Nephron (organoid): Measurements from ENCODE around the gene THSD4.

Experiments used
- H3K27ac Mint-ChIP-seq, 3 experiments: 2 replicates each; pipeline ENCODE4 v1.8.0; 2020; ENCODE audit warnings: mixed read lengths in 3 of 3, mild to moderate bottlenecking in 2 of 3, moderate library complexity in 1 of 3
- H3K27me3 Mint-ChIP-seq: 2 replicates; pipeline ENCODE4 v1.8.0; 2021; ENCODE audit warnings: low read depth, mild to moderate bottlenecking, moderate library complexity, mixed read lengths
- H3K36me3 Mint-ChIP-seq: 2 replicates; pipeline ENCODE4 v1.8.0; 2020; ENCODE audit warnings: low read depth, mixed read lengths
- H3K4me1 Mint-ChIP-seq: 2 replicates; pipeline ENCODE4 v1.8.0; 2020; ENCODE audit warnings: mixed read lengths
- H3K4me3 Mint-ChIP-seq, 3 experiments: 2 replicates each; pipeline ENCODE4 v1.8.0; 2020; ENCODE audit warnings: mild to moderate bottlenecking in 3 of 3, mixed read lengths in 3 of 3, moderate library complexity in 2 of 3
- H3K9me3 Mint-ChIP-seq: 2 replicates; pipeline ENCODE4 v1.8.0; 2020; ENCODE audit warnings: mixed read lengths
- TF ChIP-seq, protein P1 (sequence below), 3 experiments: fragments of 200-600 bp; sonication (generic); IDR thresholded peaks; one replicate each; pipeline ENCODE4 v1.5.0; 2021; ENCODE audit warnings: antibody characterized with exemption in 3 of 3; ENCODE audit not compliant: unreplicated experiment in 3 of 3

Gene THSD4

DNA sequence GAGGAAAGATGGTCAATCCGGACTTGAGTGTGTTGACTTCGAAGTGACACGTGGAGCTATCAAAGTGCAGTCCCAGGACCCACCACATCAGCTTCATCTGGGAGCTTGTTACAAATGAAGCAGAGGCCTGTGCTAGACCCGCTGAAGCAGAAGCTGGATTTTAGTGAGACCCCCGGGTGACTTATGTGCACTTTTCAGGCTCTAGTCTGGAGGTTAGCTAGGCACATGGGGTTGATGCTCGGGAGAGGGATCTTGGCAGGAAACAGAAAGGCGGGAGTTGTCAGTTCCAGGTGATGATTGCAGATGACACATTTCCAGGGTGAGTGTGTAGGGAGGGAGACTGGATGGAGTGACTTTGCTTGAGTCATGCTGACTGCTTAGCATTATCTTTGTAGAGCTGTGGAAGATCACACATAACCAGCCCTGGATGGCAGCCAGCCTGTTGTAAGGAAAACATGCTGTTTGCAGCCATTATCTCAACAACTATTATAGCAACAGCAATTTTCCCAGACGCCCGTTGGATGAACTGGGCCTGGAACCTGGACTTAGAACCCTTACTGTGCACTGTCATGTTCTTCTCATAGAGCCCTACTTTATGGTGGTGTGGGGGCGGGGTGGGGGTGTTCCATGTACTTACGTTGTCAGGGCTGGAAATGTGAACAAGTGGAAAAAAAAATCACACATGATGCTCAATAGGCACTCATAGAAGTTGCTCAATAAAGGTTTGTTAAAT is 122.4 kb downstream of the THSD4 start:
- Mint-ChIP-seq H3K4me3 (no peak overlapping the region), H3K27me3 (peaks cover 17% of the 10 kb centered on the region), H3K27ac (peak overlapping the region in 2 of 3 experiments; percentile 43 to 65), H3K36me3 (no peaks in the 10 kb centered on the region), H3K9me3 (peaks cover 3% of the 10 kb centered on the region), H3K4me1 (peaks cover 44% of the 10 kb centered on the region)
- TF ChIP-seq, protein P1, sequence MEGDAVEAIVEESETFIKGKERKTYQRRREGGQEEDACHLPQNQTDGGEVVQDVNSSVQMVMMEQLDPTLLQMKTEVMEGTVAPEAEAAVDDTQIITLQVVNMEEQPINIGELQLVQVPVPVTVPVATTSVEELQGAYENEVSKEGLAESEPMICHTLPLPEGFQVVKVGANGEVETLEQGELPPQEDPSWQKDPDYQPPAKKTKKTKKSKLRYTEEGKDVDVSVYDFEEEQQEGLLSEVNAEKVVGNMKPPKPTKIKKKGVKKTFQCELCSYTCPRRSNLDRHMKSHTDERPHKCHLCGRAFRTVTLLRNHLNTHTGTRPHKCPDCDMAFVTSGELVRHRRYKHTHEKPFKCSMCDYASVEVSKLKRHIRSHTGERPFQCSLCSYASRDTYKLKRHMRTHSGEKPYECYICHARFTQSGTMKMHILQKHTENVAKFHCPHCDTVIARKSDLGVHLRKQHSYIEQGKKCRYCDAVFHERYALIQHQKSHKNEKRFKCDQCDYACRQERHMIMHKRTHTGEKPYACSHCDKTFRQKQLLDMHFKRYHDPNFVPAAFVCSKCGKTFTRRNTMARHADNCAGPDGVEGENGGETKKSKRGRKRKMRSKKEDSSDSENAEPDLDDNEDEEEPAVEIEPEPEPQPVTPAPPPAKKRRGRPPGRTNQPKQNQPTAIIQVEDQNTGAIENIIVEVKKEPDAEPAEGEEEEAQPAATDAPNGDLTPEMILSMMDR (IDR thresholded peaks at IDR 0.05; ENCODE audit: unreplicated experiment in 3 of 3) = no peak

DNA sequence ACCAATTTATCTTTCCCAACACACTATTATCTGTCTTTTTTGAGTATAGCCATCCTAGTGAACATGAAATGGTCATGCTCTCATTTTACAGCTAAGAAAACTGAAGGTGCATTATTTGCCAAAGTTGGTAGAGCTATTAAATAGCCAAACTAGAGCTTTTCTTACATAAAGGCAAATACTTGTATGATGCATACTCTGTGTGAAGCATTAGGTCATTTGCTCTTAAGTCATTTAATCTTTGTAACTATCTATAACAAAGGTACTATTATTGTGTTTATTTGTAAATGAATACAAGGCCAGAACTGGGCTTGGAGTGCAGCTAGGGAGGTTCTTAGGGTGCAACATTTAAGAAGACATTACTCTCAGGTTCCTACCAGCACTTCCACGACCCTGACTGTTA is 123.7 kb downstream of the THSD4 start:
- TF ChIP-seq, protein P1 (IDR thresholded peaks at IDR 0.05; ENCODE audit: unreplicated experiment in 3 of 3) = no peak
- Mint-ChIP-seq H3K4me1 (peaks cover 38% of the 10 kb centered on the region), H3K36me3 (no peaks in the 10 kb centered on the region), H3K4me3 (no peak overlapping the region), H3K27me3 (peaks cover 14% of the 10 kb centered on the region), H3K9me3 (peaks cover 3% of the 10 kb centered on the region), H3K27ac (peak overlapping the region in 1 of 3 experiments; percentile 42)

DNA sequence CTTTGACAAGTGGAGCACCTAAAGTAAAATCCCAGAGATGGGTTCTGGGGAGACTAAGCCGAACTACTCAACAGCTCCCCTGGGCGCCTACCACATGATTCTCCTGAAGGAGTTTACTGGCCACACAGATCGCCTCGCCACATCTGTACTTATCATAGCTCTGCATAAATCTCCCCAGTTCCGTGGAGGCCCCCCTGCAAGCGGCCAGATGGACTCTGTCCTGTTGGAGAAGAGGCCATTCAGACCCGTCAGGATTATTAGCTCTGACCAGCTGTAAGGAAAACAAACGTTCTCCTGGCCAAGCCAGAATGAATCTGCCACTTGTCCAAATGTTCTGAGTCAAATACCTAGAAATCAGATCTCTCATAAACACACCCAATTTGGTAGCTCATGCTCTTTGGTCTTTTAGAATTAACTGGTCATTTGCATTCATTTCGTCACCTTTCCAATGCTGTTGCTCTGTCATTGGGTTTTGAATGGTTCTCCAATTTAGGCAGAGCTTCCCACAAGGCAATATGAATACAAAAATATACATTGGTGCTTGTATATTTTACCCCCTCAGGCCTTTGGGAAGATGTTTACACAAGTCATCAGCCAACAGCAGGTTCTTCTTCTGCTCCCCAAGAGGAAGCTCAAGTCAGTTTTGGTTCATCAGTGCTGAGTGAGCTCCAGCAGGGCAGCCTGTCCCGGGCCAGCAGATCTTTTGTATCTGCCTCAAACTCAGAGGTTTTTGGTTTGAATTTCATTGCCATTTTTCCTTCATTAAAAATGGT is 124.5 kb downstream of the THSD4 start:
- TF ChIP-seq, protein P1 (IDR thresholded peaks at IDR 0.05; ENCODE audit: unreplicated experiment in 3 of 3) = no peak
- Mint-ChIP-seq H3K9me3 (peaks cover 3% of the 10 kb centered on the region), H3K4me3 (no peak overlapping the region), H3K27me3 (peaks cover 9% of the 10 kb centered on the region), H3K36me3 (no peaks in the 10 kb centered on the region), H3K27ac (peak overlapping the region in 2 of 3 experiments; percentile 25 to 42), H3K4me1 (peaks cover 37% of the 10 kb centered on the region)

DNA sequence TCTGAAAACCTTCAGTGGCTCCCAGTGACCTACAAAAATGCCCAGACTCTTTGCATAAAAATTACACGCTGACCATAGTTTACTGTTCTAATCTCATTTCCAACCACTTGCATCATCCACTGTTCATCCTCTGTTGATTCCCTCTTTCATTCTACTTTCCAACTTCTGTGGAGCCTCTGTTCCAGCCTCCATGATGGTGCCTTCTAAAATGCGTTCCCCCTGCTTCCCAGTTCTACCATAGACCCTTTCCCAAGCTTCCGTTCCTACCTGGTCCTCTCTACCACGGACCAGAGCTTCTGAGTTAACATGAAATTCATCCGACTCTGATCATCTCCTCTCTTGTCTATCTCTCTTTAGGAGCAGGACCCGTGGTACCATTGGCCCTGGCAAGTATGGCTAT is 127.0 kb downstream of the THSD4 start:
- H3K9me3 Mint-ChIP-seq = peaks cover 3% of the 10 kb centered on the region
- H3K27ac Mint-ChIP-seq = no peak overlapping the region
- TF ChIP-seq, protein P1 (IDR thresholded peaks at IDR 0.05; ENCODE audit: unreplicated experiment in 3 of 3) = no peak
- H3K27me3 Mint-ChIP-seq = peaks cover 12% of the 10 kb centered on the region
- peaks cover 30% of the 10 kb centered on the region for H3K4me1 Mint-ChIP-seq
- H3K4me3 Mint-ChIP-seq = no peak overlapping the region
- no peaks in the 10 kb centered on the region for H3K36me3 Mint-ChIP-seq

DNA sequence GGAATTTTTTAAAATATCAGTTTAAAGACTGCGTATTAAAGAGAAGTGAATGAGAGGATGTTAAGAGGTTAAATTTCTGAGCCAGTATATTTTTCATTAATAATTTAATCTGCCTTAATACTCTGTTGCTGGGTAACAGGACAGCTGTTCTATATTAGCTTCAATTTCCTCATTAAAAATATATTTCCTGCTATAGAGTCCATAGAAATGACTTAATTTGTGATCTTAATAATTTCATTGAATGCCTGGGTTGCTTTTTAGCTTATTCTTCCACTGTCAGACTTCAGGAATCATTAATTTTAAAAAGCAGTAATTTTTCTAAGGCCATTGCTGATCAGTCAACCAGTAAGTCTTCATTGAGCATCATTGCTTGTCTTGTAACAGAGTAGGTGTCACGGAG is 129.0 kb downstream of the THSD4 start:
- Mint-ChIP-seq H3K27me3 (peaks cover 10% of the 10 kb centered on the region), H3K27ac (no peak overlapping the region), H3K4me3 (no peak overlapping the region), H3K4me1 (peaks cover 29% of the 10 kb centered on the region), H3K9me3 (peaks cover 3% of the 10 kb centered on the region), H3K36me3 (no peaks in the 10 kb centered on the region)
- TF ChIP-seq, protein P1 (IDR thresholded peaks at IDR 0.05; ENCODE audit: unreplicated experiment in 3 of 3) = no peak
